DOHH2 (cell line): ENCODE results near the gene AFF2.

Source experiments
- H3F3A ChIP-seq: fragments of 200-600 bp; sonication (generic), shearing (Covaris generic); 2 replicates; pipeline ENCODE4 v1.6.0; 2016; ENCODE audit warnings: antibody characterized with exemption, mild to moderate bottlenecking; ENCODE audit not compliant: control insufficient read depth, insufficient read depth
- H3K27ac ChIP-seq: fragments of 200-600 bp; sonication (generic); 2 replicates; pipeline ENCODE4 v1.5.1; 2014; ENCODE audit warnings: low read depth, mild to moderate bottlenecking, low read length, moderate library complexity
- H3K27me3 ChIP-seq: fragments of 200-600 bp; sonication (generic); 2 replicates; pipeline ENCODE4 v1.6.1; 2014; ENCODE audit warnings: mild to moderate bottlenecking, low read length, mixed read lengths; ENCODE audit not compliant: control insufficient read depth
- H3K36me3 ChIP-seq: fragments of 200-600 bp; sonication (generic); 2 replicates; pipeline ENCODE4 v1.6.1; 2014; ENCODE audit warnings: mild to moderate bottlenecking, low read length, moderate library complexity, mixed read lengths; ENCODE audit not compliant: control insufficient read depth
- H3K4me1 ChIP-seq: fragments of 200-600 bp; sonication (generic); 2 replicates; pipeline ENCODE4 v1.6.1; 2014; ENCODE audit warnings: mild to moderate bottlenecking, low read length, mixed read lengths; ENCODE audit not compliant: control insufficient read depth
- H3K4me2 ChIP-seq: fragments of 200-600 bp; sonication (generic); 2 replicates; pipeline ENCODE4 v1.6.0; 2014; ENCODE audit warnings: mild to moderate bottlenecking, low read length, moderate library complexity
- H3K4me3 ChIP-seq: fragments of 200-600 bp; sonication (generic); 2 replicates; pipeline ENCODE4 v1.5.1; 2014; ENCODE audit warnings: mild to moderate bottlenecking, low read length, mixed read lengths
- H3K79me2 ChIP-seq: fragments of 200-600 bp; sonication (generic); 2 replicates; pipeline ENCODE4 v1.6.1; 2014; ENCODE audit warnings: mild to moderate bottlenecking, low read length, mixed read lengths; ENCODE audit not compliant: control insufficient read depth
- H3K9me2 ChIP-seq: fragments of 200-600 bp; sonication (generic); replicated peaks from 2 replicates; pipeline ENCODE4 v1.6.1; 2014; ENCODE audit warnings: mild to moderate bottlenecking, low read length, mixed read lengths; ENCODE audit not compliant: control insufficient read depth
- H3K9me3 ChIP-seq: fragments of 200-600 bp; sonication (generic); 2 replicates; pipeline ENCODE4 v1.6.1; 2014; ENCODE audit warnings: antibody characterized with exemption, low read length, mixed read lengths; ENCODE audit not compliant: control insufficient read depth, insufficient read depth
- H4K20me1 ChIP-seq: fragments of 200-600 bp; sonication (generic); 2 replicates; pipeline ENCODE4 v1.6.0; 2014; ENCODE audit warnings: low read depth, mild to moderate bottlenecking, antibody characterized with exemption, low read length, moderate library complexity; ENCODE audit not compliant: control insufficient read depth, insufficient read depth
- EZH2phosphoT487 ChIP-seq: fragments of 200-600 bp; sonication (generic); IDR thresholded peaks from 2 replicates; pipeline ENCODE4 v1.6.1; 2017; ENCODE audit warnings: borderline replicate concordance, mild to moderate bottlenecking, antibody characterized with exemption, low read length, moderate library complexity, mixed read lengths
- TF ChIP-seq, protein P1 (sequence below): fragments of 200-600 bp; sonication (generic); IDR thresholded peaks from one replicate; pipeline ENCODE4 v1.5.1; 2014; ENCODE audit warnings: antibody characterized with exemption, mild to moderate bottlenecking, low read depth, low read length; ENCODE audit not compliant: poor library complexity, severe bottlenecking

AFF2 gene

GRCh38 chrX:148633218-148633908 is 132.9 kb downstream of the AFF2 start:
- no peaks in the 10 kb centered on the region; the same call in 1 of the 2 replicates for H3K36me3 ChIP-seq
- H3K4me2 ChIP-seq, result no peak overlapping the region
- H3K9me3 ChIP-seq, result no peaks in the 10 kb centered on the region
- H4K20me1 ChIP-seq, result no peaks in the 10 kb centered on the region
- H3F3A ChIP-seq, result no peaks in the 10 kb centered on the region
- H3K4me3 ChIP-seq, result no peak overlapping the region
- no peaks in the 10 kb centered on the region for H3K4me1 ChIP-seq
- H3K27ac ChIP-seq, result no peak overlapping the region
- H3K79me2 ChIP-seq, result peaks cover 94% of the 10 kb centered on the region
- no peaks in the 10 kb centered on the region for H3K9me2 ChIP-seq
- H3K27me3 ChIP-seq, result no peaks in the 10 kb centered on the region
- TF ChIP-seq, protein P1, sequence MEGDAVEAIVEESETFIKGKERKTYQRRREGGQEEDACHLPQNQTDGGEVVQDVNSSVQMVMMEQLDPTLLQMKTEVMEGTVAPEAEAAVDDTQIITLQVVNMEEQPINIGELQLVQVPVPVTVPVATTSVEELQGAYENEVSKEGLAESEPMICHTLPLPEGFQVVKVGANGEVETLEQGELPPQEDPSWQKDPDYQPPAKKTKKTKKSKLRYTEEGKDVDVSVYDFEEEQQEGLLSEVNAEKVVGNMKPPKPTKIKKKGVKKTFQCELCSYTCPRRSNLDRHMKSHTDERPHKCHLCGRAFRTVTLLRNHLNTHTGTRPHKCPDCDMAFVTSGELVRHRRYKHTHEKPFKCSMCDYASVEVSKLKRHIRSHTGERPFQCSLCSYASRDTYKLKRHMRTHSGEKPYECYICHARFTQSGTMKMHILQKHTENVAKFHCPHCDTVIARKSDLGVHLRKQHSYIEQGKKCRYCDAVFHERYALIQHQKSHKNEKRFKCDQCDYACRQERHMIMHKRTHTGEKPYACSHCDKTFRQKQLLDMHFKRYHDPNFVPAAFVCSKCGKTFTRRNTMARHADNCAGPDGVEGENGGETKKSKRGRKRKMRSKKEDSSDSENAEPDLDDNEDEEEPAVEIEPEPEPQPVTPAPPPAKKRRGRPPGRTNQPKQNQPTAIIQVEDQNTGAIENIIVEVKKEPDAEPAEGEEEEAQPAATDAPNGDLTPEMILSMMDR, result no peak
- TF ChIP-seq EZH2phosphoT487, result no peak

DNA sequence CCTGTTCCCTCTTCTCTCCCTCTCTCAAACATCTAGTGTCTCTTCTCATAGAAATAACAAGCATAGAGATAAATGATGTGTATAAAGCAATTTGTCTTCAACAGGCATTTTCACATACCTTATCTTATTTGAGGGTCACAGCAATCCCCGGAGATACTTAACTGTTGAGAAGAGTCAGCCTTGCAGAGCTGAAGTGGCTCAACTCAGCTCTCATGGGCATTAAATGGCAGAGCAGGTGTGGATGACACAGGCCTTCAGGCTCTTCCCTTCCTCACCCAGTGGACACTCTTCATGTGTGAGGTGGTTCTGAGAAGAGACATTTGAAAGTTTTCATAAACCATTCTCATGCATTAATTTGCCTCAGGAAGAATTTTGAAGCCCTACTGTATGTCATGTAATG is 134.2 kb downstream of the AFF2 start:
- H3K4me3 ChIP-seq, result no peak overlapping the region
- H3K4me1 ChIP-seq, result peaks cover 3% of the 10 kb centered on the region; the same call in 1 of the 2 replicates
- H3K9me3 ChIP-seq, result no peaks in the 10 kb centered on the region
- H3K9me2 ChIP-seq, result no peaks in the 10 kb centered on the region
- H3K79me2 ChIP-seq, result peaks cover 94% of the 10 kb centered on the region
- no peaks in the 10 kb centered on the region for H3K27me3 ChIP-seq
- no peak overlapping the region for H3K4me2 ChIP-seq
- H3K36me3 ChIP-seq, result no peaks in the 10 kb centered on the region; the same call in 1 of the 2 replicates
- no peaks in the 10 kb centered on the region for H4K20me1 ChIP-seq
- H3K27ac ChIP-seq, result no peak overlapping the region
- H3F3A ChIP-seq, result no peaks in the 10 kb centered on the region
- TF ChIP-seq EZH2phosphoT487, result no peak
- TF ChIP-seq, protein P1, result no peak

DNA sequence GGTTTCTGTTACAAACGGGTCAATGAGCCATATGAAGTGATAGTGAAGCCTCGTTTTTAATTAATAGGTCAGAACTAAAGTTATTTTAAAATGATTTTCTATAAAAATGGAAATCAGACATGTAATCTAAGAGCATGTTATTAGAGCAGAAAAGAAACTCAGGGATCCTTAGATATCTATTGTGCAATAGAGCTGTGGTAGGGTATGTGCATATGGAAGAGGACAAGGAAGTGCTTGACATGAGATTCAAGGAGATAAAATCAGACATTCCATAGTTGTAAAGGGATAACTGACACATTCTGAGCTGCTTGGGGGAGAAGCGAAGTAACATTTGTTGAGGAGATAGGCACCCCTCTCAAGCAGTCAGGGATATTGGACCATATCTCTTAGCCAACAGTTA is 143.0 kb downstream of the AFF2 start:
- H3K4me1 ChIP-seq, result peaks cover 37% of the 10 kb centered on the region
- no peaks in the 10 kb centered on the region for H4K20me1 ChIP-seq
- TF ChIP-seq, protein P1, result no peak
- TF ChIP-seq EZH2phosphoT487, result no peak
- no peak overlapping the region for H3K27ac ChIP-seq
- no peaks in the 10 kb centered on the region for H3K36me3 ChIP-seq
- no peaks in the 10 kb centered on the region for H3K27me3 ChIP-seq
- no peak overlapping the region for H3K4me3 ChIP-seq
- no peaks in the 10 kb centered on the region for H3F3A ChIP-seq
- H3K9me2 ChIP-seq, result no peaks in the 10 kb centered on the region
- no peaks in the 10 kb centered on the region for H3K9me3 ChIP-seq
- H3K79me2 ChIP-seq, result peaks cover 95% of the 10 kb centered on the region
- H3K4me2 ChIP-seq, result no peak overlapping the region
